ENCODE data around the gene WDR45. TPM values are rescaled to one million over a fixed set of nuclear protein-coding genes. Genes with fewer than 3 reads are reported as not detected.

Gene WDR45
- total RNA-seq, 6 donors from 2014 or later = 55.9 to 165 (median 74.2) TPM

- Histone ChIP-seq H3K9me3 (peaks cover 0 to 4% (median 0%) of the 10 kb centered on the region in 4 donors), H3K4me1 (peaks cover 0 to 2% (median 0%) of the 10 kb centered on the region in 4 donors), H3K27me3 (no peaks in the 10 kb centered on the region), H3K36me3 (no peaks in the 10 kb centered on the region), H3K4me3 (peak overlapping the region; percentile 36 to 68 (median 62)), H3K27ac (peak overlapping the region; percentile 14 to 81 (median 61))
- no peak for TF ChIP-seq CTCF (IDR thresholded peaks at IDR 0.05)
- no peak for TF ChIP-seq POLR2AphosphoS5 (IDR thresholded peaks at IDR 0.05)
- peak in 1 of 2 donors; percentile 42 for ATAC-seq (ENCODE audit: low FRiP score in 2 of 2)
- no peak for DNase-seq
- WGBS, 2 donors = 49% methylated on average over 9 of the region's 9 CpGs; no CpG with 5 or more reads in 1 of the 2 donors
Observed at GRCh38 chrX:49101629-49101984, 21.9 kb upstream of the WDR45 start.

- 49% methylated on average over 43 of the region's 74 CpGs; no CpG with 5 or more reads in 1 of the 2 donors for whole genome bisulfite sequencing, 2 donors
- H3K4me1 ChIP-seq = peaks cover 0 to 2% (median 0%) of the 10 kb centered on the region in 4 donors
- DNase-seq (peak; percentile 90 to 95), ATAC-seq (ENCODE audit: low FRiP score in 2 of 2) (peak; percentile 96 to 99)
- no peaks in the 10 kb centered on the region for H3K36me3 ChIP-seq
- H3K27ac ChIP-seq = peak overlapping the region; percentile 74 to 81 (median 80)
- H3K4me3 ChIP-seq = peak overlapping the region; percentile 36 to 68 (median 62)
- peaks cover 0 to 4% (median 0%) of the 10 kb centered on the region in 4 donors for H3K9me3 ChIP-seq
- H3K27me3 ChIP-seq = no peaks in the 10 kb centered on the region
- TF ChIP-seq POLR2AphosphoS5 (IDR thresholded peaks at IDR 0.05) (peak; percentile 60 to 70), POLR2A (IDR thresholded peaks at IDR 0.05) (peak in 3 of 4 donors; percentile 49 to 71 (median 55)), EP300 (IDR thresholded peaks at IDR 0.05) (no peak), CTCF (IDR thresholded peaks at IDR 0.05) (peak in 1 of 6 experiments; percentile 9)
Observed at GRCh38 chrX:49100704-49101628, 21.3 kb upstream of the WDR45 start.

DNA sequence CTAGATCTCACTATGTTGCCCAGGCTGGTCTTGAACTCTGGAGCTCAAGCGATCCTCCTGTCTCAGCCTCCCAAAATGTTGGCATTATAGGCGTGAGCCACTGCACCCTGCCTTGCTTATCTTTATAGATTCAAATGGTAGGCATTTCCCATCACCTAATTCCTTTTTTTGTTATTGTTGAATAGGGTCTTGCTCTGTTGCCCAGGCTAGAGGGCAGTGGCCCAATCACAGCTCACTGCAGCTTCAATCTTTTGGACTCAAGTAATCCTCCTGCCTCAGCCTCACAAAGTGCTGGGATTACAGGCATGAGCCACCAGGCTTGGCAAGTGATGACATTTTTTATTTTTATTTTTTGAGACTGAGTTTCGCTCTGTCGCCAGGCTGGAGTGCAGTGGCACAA, 16.7 kb upstream of the WDR45 start:
- 95 to 96% methylated on average over 4 of the region's 4 CpGs for WGBS, 2 donors
- Histone ChIP-seq H3K4me1 (peaks cover 0 to under 1% (median 0%) of the 10 kb centered on the region in 4 donors), H3K4me3 (no peak overlapping the region), H3K9me3 (peaks cover 0 to 4% (median 0%) of the 10 kb centered on the region in 4 donors), H3K27ac (no peak overlapping the region), H3K27me3 (no peaks in the 10 kb centered on the region), H3K36me3 (no peaks in the 10 kb centered on the region)
- DNase-seq = no peak
- TF ChIP-seq POLR2A (IDR thresholded peaks at IDR 0.05) (no peak), EP300 (IDR thresholded peaks at IDR 0.05) (no peak), POLR2AphosphoS5 (IDR thresholded peaks at IDR 0.05) (no peak), CTCF (IDR thresholded peaks at IDR 0.05) (no peak)
- no peak for ATAC-seq (ENCODE audit: low FRiP score in 2 of 2)

GRCh38 chrX:49089553-49089952, 9.9 kb upstream of the WDR45 start:
- Histone ChIP-seq H3K9me3 (no peaks in the 10 kb centered on the region), H3K4me3 (no peak overlapping the region), H3K27ac (no peak overlapping the region), H3K36me3 (no peaks in the 10 kb centered on the region), H3K27me3 (no peaks in the 10 kb centered on the region), H3K4me1 (no peaks in the 10 kb centered on the region)
- DNase-seq = no peak
- no peak for ATAC-seq (ENCODE audit: low FRiP score in 2 of 2)
- WGBS, 2 donors = 83 to 86% methylated on average over 3 to 4 of the region's 4 CpGs
- no peak for TF ChIP-seq EP300 (IDR thresholded peaks at IDR 0.05)
- TF ChIP-seq POLR2AphosphoS5 (IDR thresholded peaks at IDR 0.05) = no peak
- no peak for TF ChIP-seq POLR2A (IDR thresholded peaks at IDR 0.05)
- TF ChIP-seq CTCF (IDR thresholded peaks at IDR 0.05) = no peak
